Measurements from ENCODE around the gene MCM9.

The MCM9 gene

DNA sequence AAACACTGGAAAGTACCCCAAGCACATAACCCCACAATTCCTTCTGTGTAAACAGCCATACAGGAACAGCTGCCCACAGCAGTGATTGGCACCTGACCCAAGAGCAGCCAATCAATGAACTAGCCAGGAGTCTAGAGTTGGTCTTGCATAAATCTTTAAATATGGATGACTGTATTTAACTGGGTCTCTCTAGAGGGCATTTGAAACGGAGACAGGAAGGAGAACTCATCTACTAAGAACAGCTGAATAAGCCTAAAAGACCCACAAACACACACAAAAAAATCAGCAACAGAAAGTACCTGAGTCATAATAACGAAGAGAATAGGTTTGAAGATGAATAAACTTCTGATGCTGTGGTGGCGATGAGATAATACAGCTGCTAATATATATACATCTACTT, 90.0 kb downstream of the MCM9 start:
- TF ChIP-seq, protein P1, sequence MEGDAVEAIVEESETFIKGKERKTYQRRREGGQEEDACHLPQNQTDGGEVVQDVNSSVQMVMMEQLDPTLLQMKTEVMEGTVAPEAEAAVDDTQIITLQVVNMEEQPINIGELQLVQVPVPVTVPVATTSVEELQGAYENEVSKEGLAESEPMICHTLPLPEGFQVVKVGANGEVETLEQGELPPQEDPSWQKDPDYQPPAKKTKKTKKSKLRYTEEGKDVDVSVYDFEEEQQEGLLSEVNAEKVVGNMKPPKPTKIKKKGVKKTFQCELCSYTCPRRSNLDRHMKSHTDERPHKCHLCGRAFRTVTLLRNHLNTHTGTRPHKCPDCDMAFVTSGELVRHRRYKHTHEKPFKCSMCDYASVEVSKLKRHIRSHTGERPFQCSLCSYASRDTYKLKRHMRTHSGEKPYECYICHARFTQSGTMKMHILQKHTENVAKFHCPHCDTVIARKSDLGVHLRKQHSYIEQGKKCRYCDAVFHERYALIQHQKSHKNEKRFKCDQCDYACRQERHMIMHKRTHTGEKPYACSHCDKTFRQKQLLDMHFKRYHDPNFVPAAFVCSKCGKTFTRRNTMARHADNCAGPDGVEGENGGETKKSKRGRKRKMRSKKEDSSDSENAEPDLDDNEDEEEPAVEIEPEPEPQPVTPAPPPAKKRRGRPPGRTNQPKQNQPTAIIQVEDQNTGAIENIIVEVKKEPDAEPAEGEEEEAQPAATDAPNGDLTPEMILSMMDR (IDR thresholded peaks at IDR 0.05; ENCODE audit: low read depth, low read length, poor library complexity, severe bottlenecking) = no peak
- no peak for TF ChIP-seq EZH2phosphoT487 (IDR thresholded peaks at IDR 0.05; ENCODE audit: borderline replicate concordance, low read length)
- Histone ChIP-seq H4K20me1 (ENCODE audit: control insufficient read depth, insufficient read depth, low read depth, low read length) (no peaks in the 10 kb centered on the region), H3K4me1 (ENCODE audit: control insufficient read depth, low read length) (0 out of 2 replicates have a peak, but pooled peaks cover 4% of the 10 kb centered on the region), H3K36me3 (ENCODE audit: control insufficient read depth, low read length) (no peaks in the 10 kb centered on the region), H3K4me3 (ENCODE audit: low read length) (no peak overlapping the region), H3F3A (ENCODE audit: control insufficient read depth, insufficient read depth) (no peaks in the 10 kb centered on the region), H3K79me2 (ENCODE audit: control insufficient read depth, low read length) (no peaks in the 10 kb centered on the region), H3K9me2 (replicated peaks; ENCODE audit: control insufficient read depth, low read length) (no peaks in the 10 kb centered on the region), H3K9me3 (ENCODE audit: control insufficient read depth, insufficient read depth, low read length) (no peaks in the 10 kb centered on the region), H3K27me3 (ENCODE audit: control insufficient read depth, low read length) (no peaks in the 10 kb centered on the region), H3K4me2 (ENCODE audit: low read length) (no peak overlapping the region), H3K27ac (ENCODE audit: low read depth, low read length) (no peak overlapping the region)

DNA sequence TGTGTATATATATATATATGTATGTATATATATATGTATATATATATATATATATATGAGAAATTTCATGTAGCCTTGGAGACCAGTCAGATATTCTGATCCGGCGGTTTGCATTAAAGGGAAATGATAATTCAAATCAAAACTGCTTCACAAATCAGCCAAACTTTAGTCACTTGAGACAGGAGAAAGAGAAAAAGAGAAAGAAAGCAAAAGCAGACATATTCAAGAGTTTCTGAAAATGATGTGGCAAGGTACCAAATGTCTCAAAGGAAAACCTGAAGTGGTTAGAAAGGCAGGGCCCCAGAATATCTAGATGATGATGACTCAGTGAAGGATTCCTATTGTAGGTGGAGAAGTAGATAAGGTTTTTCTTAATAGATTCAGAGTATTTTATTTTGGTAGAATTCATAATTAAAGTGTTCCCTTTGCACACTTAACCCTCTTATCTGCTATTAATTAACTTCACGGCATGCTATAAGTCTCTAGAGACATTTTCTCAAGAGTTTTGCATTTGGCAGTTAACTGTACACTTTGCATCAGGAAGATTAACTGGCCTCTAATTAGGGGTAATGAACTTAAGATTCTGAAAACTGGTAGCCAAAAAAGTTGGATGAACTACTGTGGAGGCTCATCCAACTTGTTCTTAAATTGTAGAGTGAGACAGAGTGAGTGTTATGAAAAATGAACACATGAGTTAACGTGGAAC, 91.1 kb downstream of the MCM9 start:
- Histone ChIP-seq H3K4me3 (ENCODE audit: low read length) (no peak overlapping the region), H3K27ac (ENCODE audit: low read depth, low read length) (no peak overlapping the region), H3K9me2 (replicated peaks; ENCODE audit: control insufficient read depth, low read length) (no peaks in the 10 kb centered on the region), H4K20me1 (ENCODE audit: control insufficient read depth, insufficient read depth, low read depth, low read length) (no peaks in the 10 kb centered on the region), H3K79me2 (ENCODE audit: control insufficient read depth, low read length) (no peaks in the 10 kb centered on the region), H3K36me3 (ENCODE audit: control insufficient read depth, low read length) (no peaks in the 10 kb centered on the region), H3K9me3 (ENCODE audit: control insufficient read depth, insufficient read depth, low read length) (no peaks in the 10 kb centered on the region), H3F3A (ENCODE audit: control insufficient read depth, insufficient read depth) (no peaks in the 10 kb centered on the region), H3K27me3 (ENCODE audit: control insufficient read depth, low read length) (no peaks in the 10 kb centered on the region), H3K4me1 (ENCODE audit: control insufficient read depth, low read length) (0 out of 2 replicates have a peak, but pooled peaks cover 4% of the 10 kb centered on the region), H3K4me2 (ENCODE audit: low read length) (no peak overlapping the region)
- TF ChIP-seq EZH2phosphoT487 (IDR thresholded peaks at IDR 0.05; ENCODE audit: borderline replicate concordance, low read length) = no peak
- TF ChIP-seq, protein P1 (IDR thresholded peaks at IDR 0.05; ENCODE audit: low read depth, low read length, poor library complexity, severe bottlenecking) = no peak

DNA sequence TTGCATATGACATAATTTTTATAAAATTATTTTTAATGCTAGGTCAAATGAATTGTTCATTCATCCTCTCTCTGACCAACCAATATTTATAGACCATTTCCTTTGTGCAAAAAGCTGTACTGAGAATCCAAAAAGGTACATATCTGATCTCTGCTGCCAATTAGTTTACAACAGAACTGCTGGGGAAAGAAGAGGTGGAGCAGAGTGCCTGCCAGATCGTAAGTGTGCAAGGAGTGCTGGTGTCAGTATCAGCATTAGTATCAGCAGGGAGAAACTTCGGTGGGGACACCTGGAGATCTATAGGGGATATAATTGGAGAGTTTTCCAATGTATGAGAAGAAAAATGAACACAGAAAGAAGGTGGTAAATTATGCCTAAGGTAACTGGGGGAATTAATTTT, 104.3 kb downstream of the MCM9 start:
- H3F3A ChIP-seq (ENCODE audit: control insufficient read depth, insufficient read depth) = no peaks in the 10 kb centered on the region
- no peaks in the 10 kb centered on the region for H4K20me1 ChIP-seq (ENCODE audit: control insufficient read depth, insufficient read depth, low read depth, low read length)
- no peaks in the 10 kb centered on the region for H3K79me2 ChIP-seq (ENCODE audit: control insufficient read depth, low read length)
- no peak overlapping the region for H3K27ac ChIP-seq (ENCODE audit: low read depth, low read length)
- no peaks in the 10 kb centered on the region for H3K9me3 ChIP-seq (ENCODE audit: control insufficient read depth, insufficient read depth, low read length)
- no peaks in the 10 kb centered on the region for H3K9me2 ChIP-seq (replicated peaks; ENCODE audit: control insufficient read depth, low read length)
- no peaks in the 10 kb centered on the region for H3K4me1 ChIP-seq (ENCODE audit: control insufficient read depth, low read length)
- H3K4me2 ChIP-seq (ENCODE audit: low read length) = no peak overlapping the region
- no peak overlapping the region for H3K4me3 ChIP-seq (ENCODE audit: low read length)
- TF ChIP-seq, protein P1 (IDR thresholded peaks at IDR 0.05; ENCODE audit: low read depth, low read length, poor library complexity, severe bottlenecking) = no peak
- TF ChIP-seq EZH2phosphoT487 (IDR thresholded peaks at IDR 0.05; ENCODE audit: borderline replicate concordance, low read length) = no peak
- H3K27me3 ChIP-seq (ENCODE audit: control insufficient read depth, low read length) = no peaks in the 10 kb centered on the region
- H3K36me3 ChIP-seq (ENCODE audit: control insufficient read depth, low read length) = peaks cover 15% of the 10 kb centered on the region
